Activated CD4-positive, alpha-beta T cell treated with anti-CD3 and anti-CD28 coated beads for 36 hours (primary cell): ENCODE data around the gene ADSS1. TPM values are rescaled to one million over a fixed set of nuclear protein-coding genes. Genes with fewer than 3 reads are reported as not detected.
"Not testable (repeated sequence)": the region's sequence is repeated elsewhere in the genome, so short reads cannot be mapped to it uniquely, and the experiment has no call there.

Experiments
- ATAC-seq: fragments of 200-7000 bp; cut with Tn5 transposase; one replicate; pipeline ENCODE4 v1.10.0; 2021; ENCODE audit warnings: mild to moderate bottlenecking, moderate library complexity
- CTCF ChIA-PET: fragments of 350-600 bp; sonication (Branson Sonifier 250); formaldehyde crosslinking; loops from one replicate; lab custom pipeline; 2021; ENCODE audit warnings: antibody characterized with exemption; lab: Charles Lee
- POLR2A ChIA-PET: fragments of 350-600 bp; sonication (Branson Sonifier 250); formaldehyde crosslinking; loops from one replicate; lab custom pipeline; 2021; ENCODE audit warnings: antibody characterized with exemption, inconsistent platforms; lab: Charles Lee
- DNase-seq: peaks from one replicate; pipeline ENCODE4 v3.0.0-alpha.2; 2020
- H3K27ac Mint-ChIP-seq: one replicate; pipeline ENCODE4 v1.8.0; 2021; ENCODE audit warnings: mixed read lengths
- H3K27me3 Mint-ChIP-seq: one replicate; pipeline ENCODE4 v1.8.0; 2021; ENCODE audit warnings: mixed read lengths
- H3K36me3 Mint-ChIP-seq: one replicate; pipeline ENCODE4 v1.8.0; 2021; ENCODE audit warnings: low read depth, mixed read lengths
- H3K4me1 Mint-ChIP-seq: one replicate; pipeline ENCODE4 v1.8.0; 2021; ENCODE audit warnings: mixed read lengths
- H3K4me3 Mint-ChIP-seq: one replicate; pipeline ENCODE4 v1.8.0; 2021; ENCODE audit warnings: mild to moderate bottlenecking, moderate library complexity, mixed read lengths
- H3K9me3 Mint-ChIP-seq: one replicate; pipeline ENCODE4 v1.8.0; 2021; ENCODE audit warnings: low read depth, mixed read lengths
- intact Hi-C, 2 experiments: fragments of 100-400 bp; cut with DNase I in 1 of 2; cut with micrococcal nuclease in 1 of 2; formaldehyde crosslinking; loops; one replicate each; pipeline versions ENCODE4 v1.14.2 to v1.15.1; 2022 to 2024; cut with DNase I, micrococcal nuclease
- total RNA-seq, 2 experiments: library from RNA; stranded (reverse); gene quantifications; one replicate each; pipeline ENCODE4 v1.2.3, GENCODE V29; 2021

ADSS1 gene
- total RNA-seq, 2 experiments from 2014 or later: 2.2 to 3.2 TPM

GRCh38 chr14:104749111-104749649, 25.2 kb downstream of the ADSS1 start:
- POLR2A ChIA-PET: no interaction called here
- Mint-ChIP-seq H3K4me1 (peaks cover 18% of the 10 kb centered on the region), H3K9me3 (no peaks in the 10 kb centered on the region), H3K27me3 (no peaks in the 10 kb centered on the region), H3K36me3 (peaks cover 8% of the 10 kb centered on the region), H3K27ac (peak overlapping the region; percentile 12), H3K4me3 (no peak overlapping the region)
- no peak for DNase-seq
- CTCF ChIA-PET: no interaction called here
- ATAC-seq: no peak
- intact Hi-C loops: no loop called here

GRCh38 chr14:104750056-104750752, 26.2 kb downstream of the ADSS1 start:
- DNase-seq: no peak
- H3K9me3 Mint-ChIP-seq: no peaks in the 10 kb centered on the region
- ChIA-PET CTCF (interaction anchor here (0.6 to 1.3 kb wide), 2 partner anchors 76 to 1223 kb away, joined by 4 to 5 read pairs; no protein-coding TSS in a partner anchor), POLR2A (no interaction called here)
- ATAC-seq: no peak
- intact Hi-C loops: loop anchor here in 1 of 2 experiments (5.0 kb wide), 1 partner anchor 182 kb away; no protein-coding TSS in a partner anchor
- no peaks in the 10 kb centered on the region for H3K27me3 Mint-ChIP-seq
- H3K36me3 Mint-ChIP-seq: peaks cover 12% of the 10 kb centered on the region
- peaks cover 28% of the 10 kb centered on the region for H3K4me1 Mint-ChIP-seq
- H3K27ac Mint-ChIP-seq: no peak overlapping the region
- no peak overlapping the region for H3K4me3 Mint-ChIP-seq

DNA sequence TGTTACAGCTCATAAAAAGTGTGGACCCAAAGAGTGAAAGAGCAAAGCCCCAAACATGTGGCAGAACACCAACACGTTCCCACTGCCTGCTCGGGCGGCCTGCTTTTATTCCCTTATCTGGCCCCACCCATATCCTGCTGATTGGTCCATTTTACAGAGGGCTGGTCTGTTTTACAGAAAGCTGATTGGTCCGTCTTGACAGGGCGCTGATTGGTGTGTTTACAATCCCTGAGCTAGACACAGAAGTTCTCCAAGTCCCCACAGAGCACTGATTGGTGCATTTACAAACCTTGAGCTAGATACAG, 26.7 kb downstream of the ADSS1 start:
- POLR2A ChIA-PET, ATAC-seq, H3K27ac Mint-ChIP-seq, H3K27me3 Mint-ChIP-seq, H3K9me3 Mint-ChIP-seq: not testable (repeated sequence)
- DNase-seq: peak; percentile 44
- H3K4me1 Mint-ChIP-seq: peaks cover 26% of the 10 kb centered on the region
- intact Hi-C loops: loop anchor here in 1 of 2 experiments (5.0 kb wide), 1 partner anchor 182 kb away; no protein-coding TSS in a partner anchor
- peaks cover 14% of the 10 kb centered on the region for H3K36me3 Mint-ChIP-seq
- CTCF ChIA-PET: interaction anchor here (0.6 to 1.3 kb wide), 2 partner anchors 76 to 1224 kb away, joined by 4 to 5 read pairs; no protein-coding TSS in a partner anchor
- peak overlapping the region; percentile 49 for H3K4me3 Mint-ChIP-seq

- Mint-ChIP-seq H3K4me3 (peak overlapping the region; percentile 84), H3K27me3 (no peaks in the 10 kb centered on the region), H3K27ac (peak overlapping the region; percentile 83), H3K4me1 (peaks cover 29% of the 10 kb centered on the region), H3K36me3 (peaks cover 14% of the 10 kb centered on the region), H3K9me3 (no peaks in the 10 kb centered on the region)
- no peak for DNase-seq
- ChIA-PET POLR2A (interaction anchor here (0.6 to 1.7 kb wide), 8 partner anchors 17 to 313 kb away, joined by 3 to 8 read pairs (median 4); partner anchors contain the start of genes AKT1 and GPR132), CTCF (interaction anchor here (0.6 to 3.3 kb wide), 13 partner anchors 11 to 822 kb away, joined by 3 to 24 read pairs (median 4); partner anchors contain the start of gene AKT1)
- no peak for ATAC-seq
- intact Hi-C loops: loop anchor here (1.0 to 5.0 kb wide), 16 partner anchors 27 to 1419 kb away; partner anchors contain the start of genes ADSS1 (in 1 of the 2), CDCA4 (in 1 of the 2), CEP170B (in 1 of the 2) and CLBA1 (in 1 of the 2)
Observed at GRCh38 chr14:104751539-104752422, 27.8 kb downstream of the ADSS1 start.

DNA sequence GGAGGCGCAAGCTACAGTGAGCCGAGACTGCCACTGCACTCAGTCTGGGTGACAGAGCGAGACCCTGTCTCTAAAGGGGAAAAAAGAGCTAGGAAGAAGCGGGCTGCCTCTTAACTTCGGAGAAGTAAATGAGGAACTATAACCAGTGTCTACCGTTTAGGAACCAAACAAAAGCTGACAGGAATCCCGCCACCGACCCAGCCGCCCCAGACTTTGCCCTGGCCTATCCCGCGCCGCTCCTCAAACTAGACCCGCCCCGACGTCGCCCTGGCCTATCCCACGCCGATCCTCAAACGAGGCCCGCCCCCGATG, 28.4 kb downstream of the ADSS1 start:
- H3K4me1 Mint-ChIP-seq: peaks cover 33% of the 10 kb centered on the region
- intact Hi-C loops: loop anchor here (1.0 to 5.0 kb wide), 16 partner anchors 28 to 1420 kb away; partner anchors contain the start of genes ADSS1 (in 1 of the 2), CDCA4 (in 1 of the 2), CEP170B (in 1 of the 2) and CLBA1 (in 1 of the 2)
- ATAC-seq (peak; percentile 0), DNase-seq (no peak)
- H3K27me3 Mint-ChIP-seq: no peaks in the 10 kb centered on the region
- H3K4me3 Mint-ChIP-seq: peak overlapping the region; percentile 84
- CTCF ChIA-PET: interaction anchor here (0.5 to 3.3 kb wide), 17 partner anchors 10 to 822 kb away, joined by 3 to 24 read pairs (median 4); partner anchors contain the start of gene AKT1
- POLR2A ChIA-PET: interaction anchor here (0.6 to 1.7 kb wide), 11 partner anchors 16 to 549 kb away, joined by 3 to 8 read pairs (median 4); partner anchors contain the start of genes AKT1, BRF1, CDCA4 and GPR132
- H3K9me3 Mint-ChIP-seq: no peaks in the 10 kb centered on the region
- peaks cover 16% of the 10 kb centered on the region for H3K36me3 Mint-ChIP-seq
- peak overlapping the region; percentile 83 for H3K27ac Mint-ChIP-seq

DNA sequence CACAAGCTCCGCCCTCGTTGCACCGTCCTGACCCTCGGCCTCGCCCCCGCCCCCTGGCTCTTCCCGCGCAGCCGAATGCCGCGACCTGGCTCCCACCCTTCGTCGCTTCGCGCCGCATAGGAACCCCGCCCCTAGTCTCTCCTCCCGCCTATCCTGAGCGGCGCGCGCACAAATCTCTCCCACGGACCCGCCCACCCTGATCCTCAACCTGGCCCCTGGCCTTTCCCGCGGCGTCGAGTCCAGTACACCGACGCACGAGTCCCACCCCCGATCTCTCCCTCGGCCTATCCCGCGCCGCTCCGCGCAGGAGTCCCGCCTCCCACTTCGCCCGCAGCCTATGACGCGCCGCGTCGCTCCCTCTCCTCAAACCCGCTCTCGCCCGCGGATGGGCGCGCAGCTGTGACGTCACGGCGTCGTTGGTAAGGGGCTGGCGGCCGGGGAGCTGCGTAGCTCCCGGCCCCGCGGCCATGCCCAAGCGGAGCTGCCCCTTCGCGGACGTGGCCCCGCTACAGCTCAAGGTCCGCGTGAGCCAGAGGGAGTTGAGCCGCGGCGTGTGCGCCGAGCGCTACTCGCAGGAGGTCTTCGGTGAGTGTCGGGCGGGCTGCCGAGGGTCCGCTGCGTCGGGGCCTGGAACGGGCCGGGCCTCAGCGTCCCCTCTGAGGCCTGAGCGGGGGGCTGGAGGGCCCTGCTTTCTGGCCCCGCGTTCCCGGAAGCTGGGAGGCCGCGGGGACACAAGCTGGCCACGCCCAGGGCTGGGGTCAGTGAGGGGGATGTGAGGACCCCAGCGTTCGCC, 28.9 kb downstream of the ADSS1 start, which contains the start of gene SIVA1:
TSS of gene SIVA1 (plus strand) at position 413 of the 793 bp plus-strand sequence. CDS start at position 468, 55 bp downstream.
- peaks cover 16% of the 10 kb centered on the region for H3K36me3 Mint-ChIP-seq
- ChIA-PET POLR2A (interaction anchor here (0.6 to 1.7 kb wide), 11 partner anchors 16 to 548 kb away, joined by 3 to 8 read pairs (median 4); partner anchors contain the start of genes AKT1, BRF1, CDCA4 and GPR132), CTCF (interaction anchor here (0.5 to 3.3 kb wide), 17 partner anchors 10 to 823 kb away, joined by 3 to 24 read pairs (median 4); partner anchors contain the start of gene AKT1)
- H3K27ac Mint-ChIP-seq: peak within 1 kb of the TSS; percentile 83
- H3K27me3 Mint-ChIP-seq: no peaks in the 10 kb centered on the region
- H3K9me3 Mint-ChIP-seq: no peaks in the 10 kb centered on the region
- ATAC-seq: peak; percentile 92
- peak; percentile 100 for DNase-seq
- intact Hi-C loops: loop anchor here (1.0 to 5.0 kb wide), 20 partner anchors 15 to 1420 kb away; partner anchors contain the start of genes ADSS1 (in 1 of the 2), AKT1 (in 1 of the 2), BRF1 (in 1 of the 2) and CDCA4 (in 1 of the 2)
- peaks cover 33% of the 10 kb centered on the region for H3K4me1 Mint-ChIP-seq
- H3K4me3 Mint-ChIP-seq: peak within 1 kb of the TSS; percentile 84

GRCh38 chr14:104753528-104754212, 29.6 kb downstream of the ADSS1 start:
- Mint-ChIP-seq H3K4me1 (peaks cover 33% of the 10 kb centered on the region), H3K4me3 (peak overlapping the region; percentile 84), H3K36me3 (peaks cover 22% of the 10 kb centered on the region), H3K27me3 (no peaks in the 10 kb centered on the region), H3K9me3 (no peaks in the 10 kb centered on the region), H3K27ac (peak overlapping the region; percentile 78)
- POLR2A ChIA-PET: interaction anchor here (0.9 to 1.7 kb wide), 4 partner anchors 15 to 267 kb away, joined by 3 to 8 read pairs (median 6); partner anchors contain the start of gene CDCA4
- CTCF ChIA-PET: interaction anchor here (0.9 to 3.3 kb wide), 5 partner anchors 9 to 64 kb away, joined by 3 to 24 read pairs (median 5); no protein-coding TSS in a partner anchor
- ATAC-seq (no peak), DNase-seq (peak; percentile 34)
- intact Hi-C loops: loop anchor here (1.0 to 5.0 kb wide), 9 partner anchors 15 to 1421 kb away; partner anchors contain the start of genes AKT1 (in 1 of the 2), BRF1 (in 1 of the 2), GPR132 (in 1 of the 2) and KLC1 (in 1 of the 2)

GRCh38 chr14:104754213-104754851, 30.3 kb downstream of the ADSS1 start:
- peak overlapping the region; percentile 84 for H3K4me3 Mint-ChIP-seq
- peaks cover 33% of the 10 kb centered on the region for H3K4me1 Mint-ChIP-seq
- no peaks in the 10 kb centered on the region for H3K9me3 Mint-ChIP-seq
- intact Hi-C loops: loop anchor here in 1 of 2 experiments (5.0 kb wide), 1 partner anchor 178 kb away; no protein-coding TSS in a partner anchor
- H3K27me3 Mint-ChIP-seq: no peaks in the 10 kb centered on the region
- peaks cover 27% of the 10 kb centered on the region for H3K36me3 Mint-ChIP-seq
- ChIA-PET POLR2A (no interaction called here), CTCF (interaction anchor here (1.0 to 3.3 kb wide), 3 partner anchors 9 to 15 kb away, joined by 4 to 24 read pairs (median 12); no protein-coding TSS in a partner anchor)
- DNase-seq: no peak
- peak overlapping the region; percentile 78 for H3K27ac Mint-ChIP-seq
- no peak for ATAC-seq

GRCh38 chr14:104755621-104756020, 31.6 kb downstream of the ADSS1 start:
- CTCF ChIA-PET: interaction anchor here (0.9 to 1.1 kb wide), 2 partner anchors 13 to 70 kb away, joined by 4 to 6 read pairs; no protein-coding TSS in a partner anchor

More at GRCh38 chr14:104755621-104756020, 31.6 kb downstream of the ADSS1 start:
- Mint-ChIP-seq H3K9me3 (no peaks in the 10 kb centered on the region), H3K27ac (no peak overlapping the region), H3K4me3 (no peak overlapping the region), H3K4me1 (peaks cover 33% of the 10 kb centered on the region), H3K27me3 (no peaks in the 10 kb centered on the region), H3K36me3 (peaks cover 33% of the 10 kb centered on the region)
- POLR2A ChIA-PET: interaction anchor here (0.7 kb wide), 1 partner anchor 8 kb away, joined by 3 read pairs; no protein-coding TSS in a partner anchor
- intact Hi-C loops: no loop called here
- ATAC-seq (no peak), DNase-seq (no peak)
